ENCODE data around the gene SLCO2A1. TPM values are rescaled to one million over a fixed set of nuclear protein-coding genes. Genes with fewer than 3 reads are reported as not detected.
A peak's percentile ranks its signal among the peaks of the same experiment; 100 is the strongest.

The SLCO2A1 gene
- total RNA-seq, 2 donors from 2014 or later: 26.3 to 34.8 TPM

- Histone ChIP-seq H3K27me3 (no peaks in the 10 kb centered on the region), H3K9me3 (no peaks in the 10 kb centered on the region), H3K9ac (ENCODE audit: low read depth in 2 of 2, low read length in 2 of 2) (no peak overlapping the region), H3K36me3 (no peaks in the 10 kb centered on the region), H3K27ac (no peak overlapping the region), H3K4me3 (no peak overlapping the region), H3K4me1 (peaks cover 6% of the 10 kb centered on the region)
- TF ChIP-seq CTCF (IDR thresholded peaks at IDR 0.05): no peak
- intact Hi-C loops (cut with DNase I): loop anchor here (5.0 kb wide), 1 partner anchor 277 kb away; no protein-coding TSS in a partner anchor
- peak; percentile 16 for DNase-seq
These were observed 94.5 kb downstream of the SLCO2A1 start for GRCh38 chr3:133934996-133935842.

- Histone ChIP-seq H3K9ac (ENCODE audit: low read depth in 2 of 2, low read length in 2 of 2) (peak overlapping the region in 1 of 2 donors; percentile 13), H3K27me3 (no peaks in the 10 kb centered on the region), H3K4me3 (no peak overlapping the region), H3K27ac (no peak overlapping the region), H3K9me3 (no peaks in the 10 kb centered on the region), H3K4me1 (peaks cover 6% of the 10 kb centered on the region), H3K36me3 (no peaks in the 10 kb centered on the region)
- DNase-seq: peak; percentile 69
- intact Hi-C loops (cut with DNase I): loop anchor here (5.0 kb wide), 1 partner anchor 278 kb away; no protein-coding TSS in a partner anchor
- no peak for TF ChIP-seq CTCF (IDR thresholded peaks at IDR 0.05)
These were observed 95.4 kb downstream of the SLCO2A1 start for GRCh38 chr3:133934073-133934970.

GRCh38 chr3:133933097-133934024, 96.4 kb downstream of the SLCO2A1 start:
- Histone ChIP-seq H3K4me3 (no peak overlapping the region), H3K27ac (no peak overlapping the region), H3K36me3 (no peaks in the 10 kb centered on the region), H3K9ac (ENCODE audit: low read depth in 2 of 2, low read length in 2 of 2) (peak overlapping the region in 1 of 2 donors; percentile 13), H3K27me3 (no peaks in the 10 kb centered on the region), H3K9me3 (no peaks in the 10 kb centered on the region), H3K4me1 (peaks cover 6% of the 10 kb centered on the region)
- no peak for TF ChIP-seq CTCF (IDR thresholded peaks at IDR 0.05)
- DNase-seq: peak; percentile 14
- intact Hi-C loops (cut with DNase I): loop anchor here (5.0 kb wide), 1 partner anchor 279 kb away; no protein-coding TSS in a partner anchor

GRCh38 chr3:133932009-133932408, 97.7 kb downstream of the SLCO2A1 start:
- Histone ChIP-seq H3K4me3 (no peak overlapping the region), H3K27me3 (no peaks in the 10 kb centered on the region), H3K27ac (no peak overlapping the region), H3K9me3 (no peaks in the 10 kb centered on the region), H3K9ac (ENCODE audit: low read depth in 2 of 2, low read length in 2 of 2) (no peak overlapping the region), H3K4me1 (peaks cover 6% of the 10 kb centered on the region), H3K36me3 (no peaks in the 10 kb centered on the region)
- DNase-seq: peak; percentile 13
- intact Hi-C loops (cut with DNase I): loop anchor here (5.0 kb wide), 1 partner anchor 280 kb away; no protein-coding TSS in a partner anchor
- TF ChIP-seq CTCF (IDR thresholded peaks at IDR 0.05): no peak

Data from colonic mucosa (tissue), 4 donors.